DND-41 (cell line): ENCODE results near the gene ERVFRD-1.
A peak's percentile ranks its signal among the peaks of the same experiment; 100 is the strongest.

Experiments
- ATAC-seq: fragments of 200-7000 bp; cut with Tn5 transposase; 3 replicates; pipeline ENCODE4 v1.9.1; 2021; ENCODE audit warnings: low read depth; ENCODE audit not compliant: insufficient read depth
- DNase-seq: peaks from one replicate; pipeline ENCODE4 v3.0.0-alpha.2; 2020
- H2AFZ ChIP-seq: 2 replicates; pipeline ENCODE4 v1.6.0; 2012; ENCODE audit warnings: low read depth, low read length
- H3K27ac ChIP-seq: 2 replicates; pipeline ENCODE4 v1.5.1; 2012; ENCODE audit warnings: low read length, inconsistent platforms
- H3K27me3 ChIP-seq: fragments of 200-600 bp; sonication (generic); 2 replicates; pipeline ENCODE4 v1.6.0; 2012; ENCODE audit warnings: low read length, mild to moderate bottlenecking, inconsistent platforms; ENCODE audit not compliant: insufficient read depth, poor library complexity
- H3K36me3 ChIP-seq: 2 replicates; pipeline ENCODE4 v1.5.1; 2012; ENCODE audit warnings: low read length, inconsistent platforms; ENCODE audit not compliant: insufficient read depth
- H3K4me1 ChIP-seq: 2 replicates; pipeline ENCODE4 v1.5.1; 2012; ENCODE audit warnings: mild to moderate bottlenecking, low read length; ENCODE audit not compliant: insufficient read depth
- H3K4me2 ChIP-seq: 2 replicates; pipeline ENCODE4 v1.6.0; 2012; ENCODE audit warnings: mild to moderate bottlenecking, moderate library complexity, low read length, inconsistent platforms; ENCODE audit not compliant: insufficient read depth
- H3K4me3 ChIP-seq, 2 experiments: fragments of 200-600 bp in 1 of 2; shearing (Covaris generic) in 1 of 2; 2 replicates each; pipeline ENCODE4 v1.5.1; 2012 to 2016; ENCODE audit warnings: inconsistent platforms in 2 of 2, low read length in 2 of 2, mild to moderate bottlenecking in 2 of 2, low read depth in 1 of 2, moderate library complexity in 1 of 2
- H3K79me2 ChIP-seq: 2 replicates; pipeline ENCODE4 v1.6.0; 2012; ENCODE audit warnings: low read length, inconsistent platforms; ENCODE audit not compliant: insufficient read depth
- H3K9ac ChIP-seq: 2 replicates; pipeline ENCODE4 v1.6.0; 2012; ENCODE audit warnings: low read depth, mild to moderate bottlenecking, inconsistent platforms, low read length, moderate library complexity
- H3K9me3 ChIP-seq: 2 replicates; pipeline ENCODE4 v1.5.1; 2012; ENCODE audit warnings: low read length, moderate library complexity, mild to moderate bottlenecking, inconsistent platforms; ENCODE audit not compliant: insufficient read depth, severe bottlenecking
- H4K20me1 ChIP-seq: 2 replicates; pipeline ENCODE4 v1.6.0; 2012; ENCODE audit warnings: low read length; ENCODE audit not compliant: insufficient read depth
- EZH2 ChIP-seq: IDR thresholded peaks from 3 replicates; pipeline ENCODE4 v1.6.1; 2012; ENCODE audit warnings: borderline replicate concordance, low read depth, mild to moderate bottlenecking, moderate library complexity, low read length, inconsistent platforms; ENCODE audit not compliant: severe bottlenecking
- TF ChIP-seq, protein P1 (sequence below): IDR thresholded peaks from 2 replicates; pipeline ENCODE4 v1.5.1; 2012; ENCODE audit warnings: borderline replicate concordance, low read length, moderate library complexity, mild to moderate bottlenecking; ENCODE audit not compliant: poor library complexity, severe bottlenecking; ENCODE audit errors: extremely low read depth

ERVFRD-1 gene

DNA sequence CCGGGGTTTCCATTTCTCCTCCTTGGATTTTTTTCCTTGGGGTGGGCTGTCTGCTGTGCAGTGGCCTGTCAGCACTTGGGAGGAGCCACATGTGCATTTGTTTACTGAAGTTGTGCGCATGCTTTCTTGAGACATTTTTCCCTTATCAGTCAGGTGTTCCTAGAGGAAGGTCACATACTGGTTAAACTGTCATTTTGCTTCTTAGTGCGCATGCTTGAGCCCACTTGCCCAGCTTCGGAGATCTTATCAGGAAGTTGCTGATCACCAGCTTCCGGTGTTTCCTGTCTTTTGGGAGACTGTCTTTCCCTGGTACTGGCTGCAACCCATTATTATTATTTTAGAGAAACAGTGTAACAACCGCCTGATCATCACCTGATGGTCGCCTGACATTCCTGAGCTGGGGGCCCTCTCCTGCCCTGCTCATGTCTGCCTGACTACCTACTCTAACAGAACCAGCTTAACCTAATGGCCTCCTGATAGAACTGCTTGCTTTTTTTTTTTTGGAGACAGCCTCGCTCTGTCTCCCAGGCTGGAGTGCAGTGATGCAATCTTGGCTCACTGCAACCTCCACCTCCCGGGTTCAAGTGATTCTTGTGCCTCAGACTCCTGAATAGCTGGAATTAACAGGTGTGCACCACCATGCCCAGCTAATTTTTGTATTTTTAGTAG lies 378 bp upstream of the ERVFRD-1 start:
- H3K36me3 ChIP-seq, result no peaks in the 10 kb centered on the region
- no peak overlapping the region for H2AFZ ChIP-seq
- H3K9ac ChIP-seq, result no peak overlapping the region
- H3K27ac ChIP-seq, result peak overlapping the region; percentile 67
- H4K20me1 ChIP-seq, result peaks cover 59% of the 10 kb centered on the region; the same call in 1 of the 2 replicates
- H3K27me3 ChIP-seq, result no peaks in the 10 kb centered on the region
- no peaks in the 10 kb centered on the region for H3K9me3 ChIP-seq
- H3K4me3 ChIP-seq, result peak overlapping the region in 1 of 2 experiments; percentile 19; a peak in 2 of 4 replicates
- H3K79me2 ChIP-seq, result peaks cover 89% of the 10 kb centered on the region
- H3K4me1 ChIP-seq, result peaks cover 34% of the 10 kb centered on the region
- peak overlapping the region; percentile 52 for H3K4me2 ChIP-seq
- DNase-seq (peak; percentile 74), ATAC-seq (peak; percentile 79)
- TF ChIP-seq, protein P1, sequence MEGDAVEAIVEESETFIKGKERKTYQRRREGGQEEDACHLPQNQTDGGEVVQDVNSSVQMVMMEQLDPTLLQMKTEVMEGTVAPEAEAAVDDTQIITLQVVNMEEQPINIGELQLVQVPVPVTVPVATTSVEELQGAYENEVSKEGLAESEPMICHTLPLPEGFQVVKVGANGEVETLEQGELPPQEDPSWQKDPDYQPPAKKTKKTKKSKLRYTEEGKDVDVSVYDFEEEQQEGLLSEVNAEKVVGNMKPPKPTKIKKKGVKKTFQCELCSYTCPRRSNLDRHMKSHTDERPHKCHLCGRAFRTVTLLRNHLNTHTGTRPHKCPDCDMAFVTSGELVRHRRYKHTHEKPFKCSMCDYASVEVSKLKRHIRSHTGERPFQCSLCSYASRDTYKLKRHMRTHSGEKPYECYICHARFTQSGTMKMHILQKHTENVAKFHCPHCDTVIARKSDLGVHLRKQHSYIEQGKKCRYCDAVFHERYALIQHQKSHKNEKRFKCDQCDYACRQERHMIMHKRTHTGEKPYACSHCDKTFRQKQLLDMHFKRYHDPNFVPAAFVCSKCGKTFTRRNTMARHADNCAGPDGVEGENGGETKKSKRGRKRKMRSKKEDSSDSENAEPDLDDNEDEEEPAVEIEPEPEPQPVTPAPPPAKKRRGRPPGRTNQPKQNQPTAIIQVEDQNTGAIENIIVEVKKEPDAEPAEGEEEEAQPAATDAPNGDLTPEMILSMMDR, result no peak
- TF ChIP-seq EZH2, result no peak

DNA sequence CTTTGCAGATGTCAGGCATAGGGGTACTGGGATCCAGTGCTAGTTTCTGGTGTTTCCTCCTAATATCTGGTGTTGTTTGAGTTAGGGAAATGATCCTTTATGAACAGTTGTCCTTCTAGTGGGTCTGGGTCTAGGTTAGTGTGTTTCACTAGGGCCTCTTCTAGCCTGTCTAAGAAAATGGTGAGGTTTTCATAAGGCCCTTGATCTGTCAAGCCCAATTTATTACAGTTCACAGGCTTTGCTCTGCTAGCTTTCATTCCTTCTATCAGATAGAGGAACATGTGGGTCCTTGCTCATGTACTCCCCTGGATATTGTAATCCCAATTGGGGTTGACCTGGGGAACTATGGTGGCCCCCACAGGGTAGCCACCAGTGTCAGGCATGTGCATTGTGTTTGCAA lies 2.8 kb downstream of the ERVFRD-1 start:
- Histone ChIP-seq H3K4me3 (no peak overlapping the region), H3K4me1 (peaks cover 34% of the 10 kb centered on the region), H2AFZ (no peak overlapping the region), H3K27me3 (no peaks in the 10 kb centered on the region), H3K27ac (no peak overlapping the region), H3K4me2 (no peak overlapping the region), H4K20me1 (peaks cover 78% of the 10 kb centered on the region), H3K36me3 (no peaks in the 10 kb centered on the region), H3K79me2 (peaks cover 96% of the 10 kb centered on the region), H3K9ac (no peak overlapping the region), H3K9me3 (no peaks in the 10 kb centered on the region)
- DNase-seq (no peak), ATAC-seq (no peak)
- TF ChIP-seq EZH2, result no peak
- TF ChIP-seq, protein P1, result no peak

DNA sequence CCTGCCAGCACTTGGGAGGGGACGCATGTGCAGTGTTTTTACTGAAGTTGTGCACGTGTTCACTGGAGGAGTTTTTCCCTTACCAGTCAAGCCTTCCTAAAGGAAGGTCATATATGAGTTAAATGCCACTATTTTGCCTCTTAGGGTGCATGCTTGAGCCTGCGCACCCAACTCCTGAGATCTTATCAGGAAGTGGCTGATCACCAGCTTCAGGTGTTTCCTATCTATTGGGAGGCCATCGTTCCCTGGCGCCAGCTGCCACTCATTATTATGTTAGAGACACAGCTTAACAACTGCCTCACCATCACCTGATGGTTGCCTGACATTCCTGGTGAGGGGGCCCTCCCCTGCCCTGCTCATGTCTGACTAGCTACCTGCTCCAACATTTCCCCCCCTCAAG lies 8.5 kb downstream of the ERVFRD-1 start:
- Histone ChIP-seq H3K79me2 (peaks cover 99% of the 10 kb centered on the region), H3K4me2 (no peak overlapping the region), H3K4me1 (peaks cover 13% of the 10 kb centered on the region), H3K36me3 (peaks cover 15% of the 10 kb centered on the region), H3K9me3 (peaks cover 4% of the 10 kb centered on the region), H4K20me1 (peaks cover 60% of the 10 kb centered on the region), H2AFZ (no peak overlapping the region), H3K27me3 (no peaks in the 10 kb centered on the region), H3K9ac (no peak overlapping the region), H3K27ac (no peak overlapping the region; the same call in 1 of the 2 replicates), H3K4me3 (no peak overlapping the region)
- DNase-seq (peak; percentile 16), ATAC-seq (peak; percentile 60; the same call in 1 of the 3 replicates)
- TF ChIP-seq, protein P1, result no peak
- TF ChIP-seq EZH2, result no peak
